WTC11 (cell line): Measurements from ENCODE around the gene HDDC3. TPM values are rescaled to one million over a fixed set of nuclear protein-coding genes. Genes with fewer than 3 reads are reported as not detected.

ENCODE experiments used
- ATAC-seq: fragments of 200-7000 bp; cut with Tn5 transposase; 2 replicates; pipeline ENCODE4 v1.10.0; 2021; ENCODE audit warnings: mild to moderate bottlenecking, moderate library complexity
- CTCF ChIA-PET: fragments of 300-600 bp; sonication (Branson Sonifier 250); formaldehyde crosslinking; loops from one replicate; lab custom pipeline; 2021; ENCODE audit warnings: antibody characterized with exemption; lab: Charles Lee
- POLR2A ChIA-PET: fragments of 350-600 bp; sonication (Branson Sonifier 250); formaldehyde crosslinking; loops from one replicate; lab custom pipeline; 2021; ENCODE audit warnings: antibody characterized with exemption; lab: Charles Lee
- DNase-seq: peaks from one replicate; pipeline ENCODE4 v3.0.0; 2021; ENCODE audit warnings: low spot score
- H3K27ac Mint-ChIP-seq: 2 replicates; pipeline ENCODE4 v1.8.0; 2021; ENCODE audit warnings: mixed read lengths
- H3K27me3 Mint-ChIP-seq: 2 replicates; pipeline ENCODE4 v1.8.0; 2021; ENCODE audit warnings: low read depth, mild to moderate bottlenecking, moderate library complexity, mixed read lengths
- H3K36me3 Mint-ChIP-seq: 2 replicates; pipeline ENCODE4 v1.8.0; 2021; ENCODE audit warnings: mixed read lengths
- H3K4me1 Mint-ChIP-seq: 2 replicates; pipeline ENCODE4 v1.8.0; 2022; ENCODE audit warnings: mixed read lengths
- H3K4me3 Mint-ChIP-seq: 2 replicates; pipeline ENCODE4 v1.8.0; 2021; ENCODE audit warnings: mild to moderate bottlenecking, moderate library complexity, mixed read lengths
- H3K9me3 Mint-ChIP-seq: 2 replicates; pipeline ENCODE4 v1.8.0; 2021; ENCODE audit warnings: mixed read lengths
- EMX1 ChIP-seq: fragments of 250-450 bp; sonication (Bioruptor Pico); IDR thresholded peaks from 2 replicates; pipeline ENCODE4 v1.8.0; 2021; ENCODE audit warnings: mild to moderate bottlenecking
- KAT7 ChIP-seq: sonication (generic); formaldehyde crosslinking; IDR thresholded peaks from 2 replicates; pipeline ENCODE4 v1.8.1; 2023; ENCODE audit warnings: missing genetic modification reagents, mild to moderate bottlenecking, borderline replicate concordance
- NR2C2 ChIP-seq: sonication (generic); formaldehyde crosslinking; IDR thresholded peaks from 2 replicates; pipeline ENCODE4 v1.8.0; 2022; ENCODE audit warnings: mild to moderate bottlenecking, missing genetic modification reagents
- OVOL2 ChIP-seq: fragments of 250-450 bp; sonication (Bioruptor Pico); IDR thresholded peaks from 2 replicates; pipeline ENCODE4 v1.9.0; 2021; ENCODE audit warnings: mild to moderate bottlenecking, borderline replicate concordance
- SMAD3 ChIP-seq: sonication (generic); formaldehyde crosslinking; IDR thresholded peaks from 2 replicates; pipeline ENCODE4 v1.8.0; 2022; ENCODE audit warnings: missing genetic modification reagents, mild to moderate bottlenecking, borderline replicate concordance
- TCF7 ChIP-seq: sonication (generic); formaldehyde crosslinking; IDR thresholded peaks from 2 replicates; pipeline ENCODE4 v1.8.0; 2022; ENCODE audit warnings: mild to moderate bottlenecking, low read depth, missing genetic modification reagents, moderate library complexity
- ZBTB21 ChIP-seq: sonication (generic); formaldehyde crosslinking; IDR thresholded peaks from 2 replicates; pipeline ENCODE4 v1.8.1; 2023; ENCODE audit warnings: mild to moderate bottlenecking, missing genetic modification reagents, borderline replicate concordance
- ZNF396 ChIP-seq: fragments of 250-450 bp; sonication (Bioruptor Pico); IDR thresholded peaks from 2 replicates; pipeline ENCODE4 v1.8.0; 2021; ENCODE audit warnings: mild to moderate bottlenecking, moderate library complexity, borderline replicate concordance
- ZNF423 ChIP-seq: fragments of 250-450 bp; sonication (Bioruptor Pico); IDR thresholded peaks from 2 replicates; pipeline ENCODE4 v2.1.2; 2022; ENCODE audit warnings: mild to moderate bottlenecking, moderate library complexity
- ZNF671 ChIP-seq: fragments of 250-450 bp; sonication (Bioruptor Pico); IDR thresholded peaks from 2 replicates; pipeline ENCODE4 v1.8.0; 2021; ENCODE audit warnings: mild to moderate bottlenecking
- total RNA-seq: library from RNA; stranded (reverse); gene quantifications from 3 replicates; pipeline ENCODE4 v1.2.3, GENCODE V29; 2021
- TF ChIP-seq, protein P1 (sequence below): sonication (generic); formaldehyde crosslinking; IDR thresholded peaks from 2 replicates; pipeline ENCODE4 v1.8.1; 2023; ENCODE audit warnings: mild to moderate bottlenecking, missing genetic modification reagents, borderline replicate concordance
- TF ChIP-seq, protein P2 (sequence below): sonication (generic); formaldehyde crosslinking; IDR thresholded peaks from 2 replicates; pipeline ENCODE4 v1.8.0; 2023; ENCODE audit warnings: missing genetic modification reagents
- TF ChIP-seq, protein P3 (sequence below): fragments of 250-450 bp; sonication (Bioruptor Pico); IDR thresholded peaks from 2 replicates; pipeline ENCODE4 v1.9.0; 2021; ENCODE audit warnings: moderate library complexity, mild to moderate bottlenecking, inconsistent platforms, borderline replicate concordance
- TF ChIP-seq, protein P4 (sequence below): sonication (generic); formaldehyde crosslinking; IDR thresholded peaks from 2 replicates; pipeline ENCODE4 v1.8.0; 2022; ENCODE audit warnings: mild to moderate bottlenecking, missing genetic modification reagents
- TF ChIP-seq, protein P5 (sequence below): sonication (generic); formaldehyde crosslinking; IDR thresholded peaks from 2 replicates; pipeline ENCODE4 v1.8.1; 2022; ENCODE audit warnings: low read depth, missing genetic modification reagents, borderline replicate concordance
- TF ChIP-seq, protein P6 (sequence below): sonication (generic); formaldehyde crosslinking; IDR thresholded peaks from 2 replicates; pipeline ENCODE4 v1.8.1; 2023; ENCODE audit warnings: mild to moderate bottlenecking, moderate library complexity, missing genetic modification reagents
- TF ChIP-seq, protein P7 (sequence below): fragments of 250-450 bp; sonication (Bioruptor Pico); IDR thresholded peaks from 2 replicates; pipeline ENCODE4 v1.9.0; 2021; ENCODE audit warnings: mild to moderate bottlenecking, borderline replicate concordance

The HDDC3 gene
- total RNA-seq, 1 experiment from 2014 or later = 16.4 TPM

DNA sequence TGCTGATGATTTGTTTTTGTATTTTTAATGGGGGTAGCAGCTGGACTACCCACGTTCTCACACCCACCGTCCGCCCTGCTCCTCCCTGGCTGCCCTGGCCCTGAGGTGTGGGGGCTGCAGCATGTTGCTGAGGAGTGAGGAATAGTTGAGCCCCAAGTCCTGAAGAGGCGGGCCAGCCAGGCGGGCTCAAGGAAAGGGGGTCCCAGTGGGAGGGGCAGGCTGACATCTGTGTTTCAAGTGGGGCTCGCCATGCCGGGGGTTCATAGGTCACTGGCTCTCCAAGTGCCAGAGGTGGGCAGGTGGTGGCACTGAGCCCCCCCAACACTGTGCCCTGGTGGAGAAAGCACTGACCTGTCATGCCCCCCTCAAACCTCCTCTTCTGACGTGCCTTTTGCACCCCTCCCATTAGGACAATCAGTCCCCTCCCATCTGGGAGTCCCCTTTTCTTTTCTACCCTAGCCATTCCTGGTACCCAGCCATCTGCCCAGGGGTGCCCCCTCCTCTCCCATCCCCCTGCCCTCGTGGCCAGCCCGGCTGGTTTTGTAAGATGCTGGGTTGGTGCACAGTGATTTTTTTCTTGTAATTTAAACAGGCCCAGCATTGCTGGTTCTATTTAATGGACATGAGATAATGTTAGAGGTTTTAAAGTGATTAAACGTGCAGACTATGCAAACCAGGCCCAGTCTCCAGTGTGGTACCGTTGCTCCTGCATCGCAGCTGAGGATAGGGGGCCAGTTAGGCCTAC, 49.4 kb downstream of the HDDC3 start:
- no peak for DNase-seq
- ATAC-seq = no peak
- Mint-ChIP-seq H3K36me3 (peaks cover 15% of the 10 kb centered on the region; the same call in 1 of the 2 replicates), H3K9me3 (no peaks in the 10 kb centered on the region), H3K4me3 (no peak overlapping the region), H3K27ac (no peak overlapping the region), H3K27me3 (no peaks in the 10 kb centered on the region), H3K4me1 (peaks cover 22% of the 10 kb centered on the region)
- CTCF ChIA-PET = interaction anchor here (1.0 to 4.9 kb wide), 4 partner anchors 21 to 563 kb away, joined by 3 to 75 read pairs (median 25); partner anchors contain the start of genes HDDC3, MAN2A2 and UNC45A
- TF ChIP-seq, protein P1, sequence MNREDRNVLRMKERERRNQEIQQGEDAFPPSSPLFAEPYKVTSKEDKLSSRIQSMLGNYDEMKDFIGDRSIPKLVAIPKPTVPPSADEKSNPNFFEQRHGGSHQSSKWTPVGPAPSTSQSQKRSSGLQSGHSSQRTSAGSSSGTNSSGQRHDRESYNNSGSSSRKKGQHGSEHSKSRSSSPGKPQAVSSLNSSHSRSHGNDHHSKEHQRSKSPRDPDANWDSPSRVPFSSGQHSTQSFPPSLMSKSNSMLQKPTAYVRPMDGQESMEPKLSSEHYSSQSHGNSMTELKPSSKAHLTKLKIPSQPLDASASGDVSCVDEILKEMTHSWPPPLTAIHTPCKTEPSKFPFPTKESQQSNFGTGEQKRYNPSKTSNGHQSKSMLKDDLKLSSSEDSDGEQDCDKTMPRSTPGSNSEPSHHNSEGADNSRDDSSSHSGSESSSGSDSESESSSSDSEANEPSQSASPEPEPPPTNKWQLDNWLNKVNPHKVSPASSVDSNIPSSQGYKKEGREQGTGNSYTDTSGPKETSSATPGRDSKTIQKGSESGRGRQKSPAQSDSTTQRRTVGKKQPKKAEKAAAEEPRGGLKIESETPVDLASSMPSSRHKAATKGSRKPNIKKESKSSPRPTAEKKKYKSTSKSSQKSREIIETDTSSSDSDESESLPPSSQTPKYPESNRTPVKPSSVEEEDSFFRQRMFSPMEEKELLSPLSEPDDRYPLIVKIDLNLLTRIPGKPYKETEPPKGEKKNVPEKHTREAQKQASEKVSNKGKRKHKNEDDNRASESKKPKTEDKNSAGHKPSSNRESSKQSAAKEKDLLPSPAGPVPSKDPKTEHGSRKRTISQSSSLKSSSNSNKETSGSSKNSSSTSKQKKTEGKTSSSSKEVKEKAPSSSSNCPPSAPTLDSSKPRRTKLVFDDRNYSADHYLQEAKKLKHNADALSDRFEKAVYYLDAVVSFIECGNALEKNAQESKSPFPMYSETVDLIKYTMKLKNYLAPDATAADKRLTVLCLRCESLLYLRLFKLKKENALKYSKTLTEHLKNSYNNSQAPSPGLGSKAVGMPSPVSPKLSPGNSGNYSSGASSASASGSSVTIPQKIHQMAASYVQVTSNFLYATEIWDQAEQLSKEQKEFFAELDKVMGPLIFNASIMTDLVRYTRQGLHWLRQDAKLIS (CRISPR knock-in tag) = no peak
- no peak for TF ChIP-seq EMX1 (CRISPR knock-in tag)
- no peak for TF ChIP-seq ZNF671 (CRISPR knock-in tag)
- TF ChIP-seq, protein P2, sequence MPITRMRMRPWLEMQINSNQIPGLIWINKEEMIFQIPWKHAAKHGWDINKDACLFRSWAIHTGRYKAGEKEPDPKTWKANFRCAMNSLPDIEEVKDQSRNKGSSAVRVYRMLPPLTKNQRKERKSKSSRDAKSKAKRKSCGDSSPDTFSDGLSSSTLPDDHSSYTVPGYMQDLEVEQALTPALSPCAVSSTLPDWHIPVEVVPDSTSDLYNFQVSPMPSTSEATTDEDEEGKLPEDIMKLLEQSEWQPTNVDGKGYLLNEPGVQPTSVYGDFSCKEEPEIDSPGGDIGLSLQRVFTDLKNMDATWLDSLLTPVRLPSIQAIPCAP (CRISPR knock-in tag) = no peak
- no peak for TF ChIP-seq OVOL2 (CRISPR knock-in tag)
- TF ChIP-seq TCF7 (CRISPR knock-in tag) = no peak
- TF ChIP-seq, protein P3, sequence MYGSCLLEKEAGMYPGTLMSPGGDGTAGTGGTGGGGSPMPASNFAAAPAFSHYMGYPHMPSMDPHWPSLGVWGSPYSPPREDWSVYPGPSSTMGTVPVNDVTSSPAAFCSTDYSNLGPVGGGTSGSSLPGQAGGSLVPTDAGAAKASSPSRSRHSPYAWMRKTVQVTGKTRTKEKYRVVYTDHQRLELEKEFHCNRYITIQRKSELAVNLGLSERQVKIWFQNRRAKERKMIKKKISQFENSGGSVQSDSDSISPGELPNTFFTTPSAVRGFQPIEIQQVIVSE = no peak
- no peak for TF ChIP-seq ZNF396 (CRISPR knock-in tag)
- TF ChIP-seq, protein P4, sequence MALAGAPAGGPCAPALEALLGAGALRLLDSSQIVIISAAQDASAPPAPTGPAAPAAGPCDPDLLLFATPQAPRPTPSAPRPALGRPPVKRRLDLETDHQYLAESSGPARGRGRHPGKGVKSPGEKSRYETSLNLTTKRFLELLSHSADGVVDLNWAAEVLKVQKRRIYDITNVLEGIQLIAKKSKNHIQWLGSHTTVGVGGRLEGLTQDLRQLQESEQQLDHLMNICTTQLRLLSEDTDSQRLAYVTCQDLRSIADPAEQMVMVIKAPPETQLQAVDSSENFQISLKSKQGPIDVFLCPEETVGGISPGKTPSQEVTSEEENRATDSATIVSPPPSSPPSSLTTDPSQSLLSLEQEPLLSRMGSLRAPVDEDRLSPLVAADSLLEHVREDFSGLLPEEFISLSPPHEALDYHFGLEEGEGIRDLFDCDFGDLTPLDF (CRISPR knock-in tag) = no peak
- no peak for TF ChIP-seq KAT7
- TF ChIP-seq, protein P5, sequence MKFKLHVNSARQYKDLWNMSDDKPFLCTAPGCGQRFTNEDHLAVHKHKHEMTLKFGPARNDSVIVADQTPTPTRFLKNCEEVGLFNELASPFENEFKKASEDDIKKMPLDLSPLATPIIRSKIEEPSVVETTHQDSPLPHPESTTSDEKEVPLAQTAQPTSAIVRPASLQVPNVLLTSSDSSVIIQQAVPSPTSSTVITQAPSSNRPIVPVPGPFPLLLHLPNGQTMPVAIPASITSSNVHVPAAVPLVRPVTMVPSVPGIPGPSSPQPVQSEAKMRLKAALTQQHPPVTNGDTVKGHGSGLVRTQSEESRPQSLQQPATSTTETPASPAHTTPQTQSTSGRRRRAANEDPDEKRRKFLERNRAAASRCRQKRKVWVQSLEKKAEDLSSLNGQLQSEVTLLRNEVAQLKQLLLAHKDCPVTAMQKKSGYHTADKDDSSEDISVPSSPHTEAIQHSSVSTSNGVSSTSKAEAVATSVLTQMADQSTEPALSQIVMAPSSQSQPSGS = no peak
- TF ChIP-seq, protein P6, sequence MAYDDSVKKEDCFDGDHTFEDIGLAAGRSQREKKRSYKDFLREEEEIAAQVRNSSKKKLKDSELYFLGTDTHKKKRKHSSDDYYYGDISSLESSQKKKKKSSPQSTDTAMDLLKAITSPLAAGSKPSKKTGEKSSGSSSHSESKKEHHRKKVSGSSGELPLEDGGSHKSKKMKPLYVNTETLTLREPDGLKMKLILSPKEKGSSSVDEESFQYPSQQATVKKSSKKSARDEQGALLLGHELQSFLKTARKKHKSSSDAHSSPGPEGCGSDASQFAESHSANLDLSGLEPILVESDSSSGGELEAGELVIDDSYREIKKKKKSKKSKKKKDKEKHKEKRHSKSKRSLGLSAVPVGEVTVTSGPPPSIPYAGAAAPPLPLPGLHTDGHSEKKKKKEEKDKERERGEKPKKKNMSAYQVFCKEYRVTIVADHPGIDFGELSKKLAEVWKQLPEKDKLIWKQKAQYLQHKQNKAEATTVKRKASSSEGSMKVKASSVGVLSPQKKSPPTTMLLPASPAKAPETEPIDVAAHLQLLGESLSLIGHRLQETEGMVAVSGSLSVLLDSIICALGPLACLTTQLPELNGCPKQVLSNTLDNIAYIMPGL (CRISPR knock-in tag) = no peak
- POLR2A ChIA-PET = no interaction called here

DNA sequence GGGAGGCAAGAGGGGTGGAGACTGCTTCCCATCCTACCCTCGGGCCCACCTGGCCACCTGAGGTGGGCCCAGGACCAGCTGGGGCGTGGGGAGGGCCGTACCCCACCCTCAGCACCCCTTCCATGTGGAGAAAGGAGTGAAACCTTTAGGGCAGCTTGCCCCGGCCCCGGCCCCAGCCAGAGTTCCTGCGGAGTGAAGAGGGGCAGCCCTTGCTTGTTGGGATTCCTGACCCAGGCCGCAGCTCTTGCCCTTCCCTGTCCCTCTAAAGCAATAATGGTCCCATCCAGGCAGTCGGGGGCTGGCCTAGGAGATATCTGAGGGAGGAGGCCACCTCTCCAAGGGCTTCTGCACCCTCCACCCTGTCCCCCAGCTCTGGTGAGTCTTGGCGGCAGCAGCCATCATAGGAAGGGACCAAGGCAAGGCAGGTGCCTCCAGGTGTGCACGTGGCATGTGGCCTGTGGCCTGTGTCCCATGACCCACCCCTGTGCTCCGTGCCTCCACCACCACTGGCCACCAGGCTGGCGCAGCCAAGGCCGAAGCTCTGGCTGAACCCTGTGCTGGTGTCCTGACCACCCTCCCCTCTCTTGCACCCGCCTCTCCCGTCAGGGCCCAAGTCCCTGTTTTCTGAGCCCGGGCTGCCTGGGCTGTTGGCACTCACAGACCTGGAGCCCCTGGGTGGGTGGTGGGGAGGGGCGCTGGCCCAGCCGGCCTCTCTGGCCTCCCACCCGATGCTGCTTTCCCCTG, 50.2 kb downstream of the HDDC3 start:
- CTCF ChIA-PET = interaction anchor here (2.0 to 4.9 kb wide), 2 partner anchors 22 to 50 kb away, joined by 6 to 46 read pairs; partner anchors contain the start of genes HDDC3 and MAN2A2
- no peak overlapping the region for H3K4me3 Mint-ChIP-seq
- DNase-seq (no peak), ATAC-seq (no peak)
- POLR2A ChIA-PET = no interaction called here
- peaks cover 23% of the 10 kb centered on the region; the same call in 1 of the 2 replicates for H3K36me3 Mint-ChIP-seq
- no peaks in the 10 kb centered on the region for H3K27me3 Mint-ChIP-seq
- peaks cover 22% of the 10 kb centered on the region for H3K4me1 Mint-ChIP-seq
- no peaks in the 10 kb centered on the region for H3K9me3 Mint-ChIP-seq
- no peak overlapping the region for H3K27ac Mint-ChIP-seq
- TF ChIP-seq EMX1 (CRISPR knock-in tag) = no peak
- no peak for TF ChIP-seq ZNF423
- no peak for TF ChIP-seq KAT7
- no peak for TF ChIP-seq NR2C2
- TF ChIP-seq SMAD3 = no peak
- TF ChIP-seq, protein P7, sequence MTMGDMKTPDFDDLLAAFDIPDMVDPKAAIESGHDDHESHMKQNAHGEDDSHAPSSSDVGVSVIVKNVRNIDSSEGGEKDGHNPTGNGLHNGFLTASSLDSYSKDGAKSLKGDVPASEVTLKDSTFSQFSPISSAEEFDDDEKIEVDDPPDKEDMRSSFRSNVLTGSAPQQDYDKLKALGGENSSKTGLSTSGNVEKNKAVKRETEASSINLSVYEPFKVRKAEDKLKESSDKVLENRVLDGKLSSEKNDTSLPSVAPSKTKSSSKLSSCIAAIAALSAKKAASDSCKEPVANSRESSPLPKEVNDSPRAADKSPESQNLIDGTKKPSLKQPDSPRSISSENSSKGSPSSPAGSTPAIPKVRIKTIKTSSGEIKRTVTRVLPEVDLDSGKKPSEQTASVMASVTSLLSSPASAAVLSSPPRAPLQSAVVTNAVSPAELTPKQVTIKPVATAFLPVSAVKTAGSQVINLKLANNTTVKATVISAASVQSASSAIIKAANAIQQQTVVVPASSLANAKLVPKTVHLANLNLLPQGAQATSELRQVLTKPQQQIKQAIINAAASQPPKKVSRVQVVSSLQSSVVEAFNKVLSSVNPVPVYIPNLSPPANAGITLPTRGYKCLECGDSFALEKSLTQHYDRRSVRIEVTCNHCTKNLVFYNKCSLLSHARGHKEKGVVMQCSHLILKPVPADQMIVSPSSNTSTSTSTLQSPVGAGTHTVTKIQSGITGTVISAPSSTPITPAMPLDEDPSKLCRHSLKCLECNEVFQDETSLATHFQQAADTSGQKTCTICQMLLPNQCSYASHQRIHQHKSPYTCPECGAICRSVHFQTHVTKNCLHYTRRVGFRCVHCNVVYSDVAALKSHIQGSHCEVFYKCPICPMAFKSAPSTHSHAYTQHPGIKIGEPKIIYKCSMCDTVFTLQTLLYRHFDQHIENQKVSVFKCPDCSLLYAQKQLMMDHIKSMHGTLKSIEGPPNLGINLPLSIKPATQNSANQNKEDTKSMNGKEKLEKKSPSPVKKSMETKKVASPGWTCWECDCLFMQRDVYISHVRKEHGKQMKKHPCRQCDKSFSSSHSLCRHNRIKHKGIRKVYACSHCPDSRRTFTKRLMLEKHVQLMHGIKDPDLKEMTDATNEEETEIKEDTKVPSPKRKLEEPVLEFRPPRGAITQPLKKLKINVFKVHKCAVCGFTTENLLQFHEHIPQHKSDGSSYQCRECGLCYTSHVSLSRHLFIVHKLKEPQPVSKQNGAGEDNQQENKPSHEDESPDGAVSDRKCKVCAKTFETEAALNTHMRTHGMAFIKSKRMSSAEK = no peak
- no peak for TF ChIP-seq ZBTB21 (CRISPR knock-in tag)
